HepG2 (cell line): Measurements from ENCODE around the gene LIM2. TPM values are rescaled to one million over a fixed set of nuclear protein-coding genes. Genes with fewer than 3 reads are reported as not detected.

Experiments used
- ATM ChIP-seq: fragments of 450-650 bp; IDR thresholded peaks from 2 replicates; pipeline ENCODE4 v1.7.1; 2017; ENCODE audit warnings: mild to moderate bottlenecking, borderline replicate concordance
- BCLAF1 ChIP-seq: fragments of 450-650 bp; IDR thresholded peaks from 2 replicates; pipeline ENCODE4 v1.6.1; 2017; ENCODE audit warnings: mild to moderate bottlenecking
- CENPT ChIP-seq: sonication (generic); formaldehyde crosslinking; IDR thresholded peaks from 2 replicates; pipeline ENCODE4 v1.8.0; 2022; ENCODE audit warnings: low read depth, mild to moderate bottlenecking, moderate library complexity, missing genetic modification reagents
- HNRNPUL1 ChIP-seq: fragments of 200-400 bp; formaldehyde crosslinking; IDR thresholded peaks from 2 replicates; pipeline ENCODE4 v1.6.1; 2017; ENCODE audit warnings: low read depth, mild to moderate bottlenecking, low read length, moderate library complexity
- PAXIP1 ChIP-seq: sonication (generic); formaldehyde crosslinking; conservative IDR thresholded peaks from 2 replicates; pipeline ENCODE4 v1.4.0; 2020; ENCODE audit warnings: mild to moderate bottlenecking, missing genetic modification reagents, moderate library complexity
- RERE ChIP-seq: IDR thresholded peaks from 2 replicates; pipeline ENCODE4 v1.6.1; 2016; ENCODE audit warnings: low read depth, missing genetic modification reagents, missing compliant biosample characterization
- SMYD3 ChIP-seq: sonication (generic); formaldehyde crosslinking; IDR thresholded peaks from 2 replicates; pipeline ENCODE4 v1.8.1; 2023; ENCODE audit warnings: mild to moderate bottlenecking, missing genetic modification reagents
- TEAD3 ChIP-seq: optimal IDR thresholded peaks from 2 replicates; pipeline ENCODE3; 2016; ENCODE audit warnings: borderline replicate concordance
- ZBTB10 ChIP-seq: sonication (generic); formaldehyde crosslinking; IDR thresholded peaks from 2 replicates; pipeline ENCODE4 v1.4.0; 2020; ENCODE audit warnings: missing genetic modification reagents, borderline replicate concordance
- ZNF20 ChIP-seq: sonication (generic); formaldehyde crosslinking; IDR thresholded peaks from 2 replicates; pipeline ENCODE4 v1.4.0; 2020; ENCODE audit warnings: mild to moderate bottlenecking, moderate library complexity, missing genetic modification reagents
- ZNF24 ChIP-seq: fragments of 450-650 bp; IDR thresholded peaks from 2 replicates; pipeline ENCODE4 v1.6.1; 2017; ENCODE audit warnings: antibody characterized with exemption, mild to moderate bottlenecking
- ZNF317 ChIP-seq: sonication (generic); formaldehyde crosslinking; IDR thresholded peaks from 2 replicates; pipeline ENCODE4 v1.5.0; 2020; ENCODE audit warnings: mild to moderate bottlenecking, missing genetic modification reagents
- ZNF704 ChIP-seq: sonication (generic); formaldehyde crosslinking; IDR thresholded peaks from 2 replicates; pipeline ENCODE4 v1.8.1; 2023; ENCODE audit warnings: mild to moderate bottlenecking, inconsistent platforms, moderate library complexity, missing genetic modification reagents, borderline replicate concordance
- ZNF761 ChIP-seq: sonication (generic); formaldehyde crosslinking; conservative IDR thresholded peaks from 2 replicates; pipeline ENCODE4 v1.4.0; 2020; ENCODE audit warnings: mild to moderate bottlenecking, missing genetic modification reagents
- polyA plus RNA-seq, 8 experiments: library from polyadenylated mRNA; depleted of rRNA in 3 of 8; stranded (reverse) in 7 of 8; unstranded in 1 of 8; fragments of >200 nt; fragmentation: Illumina TruSeq in 4 of 8; extraction: Trizol in 4 of 8; gene quantifications; 2 replicates each; pipeline versions ENCODE4 v1.2.1 to v1.2.3, GENCODE V29; 2011 to 2016; ENCODE audit warnings: low read depth in 4 of 8, missing spikeins in 1 of 8, mixed read lengths in 1 of 8; ENCODE audit not compliant: insufficient read depth in 1 of 8
- total RNA-seq, 5 experiments: library from RNA; depleted of rRNA; stranded (reverse); fragments of >200 nt; fragmentation: Illumina TruSeq; extraction: Trizol; gene quantifications; 2 replicates each; pipeline ENCODE4 v1.2.3, GENCODE V29; 2016; ENCODE audit warnings: low read depth in 1 of 5

LIM2 gene
- total and polyA plus RNA-seq, 2 of the 13 experiments (the other 11 are each of a cell fraction or from before 2014, with no cell fraction given): 1.3 TPM; not detected in 1

- peak; percentile 43; the same call in 1 of the 2 replicates for TF ChIP-seq RERE (CRISPR knock-in tag)
- no peak for TF ChIP-seq ZNF704 (CRISPR knock-in tag)
- TF ChIP-seq CENPT (CRISPR knock-in tag): no peak
- no peak for TF ChIP-seq ZBTB10 (CRISPR knock-in tag)
- TF ChIP-seq PAXIP1 (CRISPR knock-in tag): peak; percentile 87
- no peak for TF ChIP-seq ZNF20 (CRISPR knock-in tag)
- no peak for TF ChIP-seq BCLAF1
- no peak for TF ChIP-seq ZNF24
- peak; percentile 21; the same call in 1 of the 2 replicates for TF ChIP-seq SMYD3
- TF ChIP-seq ZNF761 (CRISPR knock-in tag): no peak
- TF ChIP-seq ZNF317: no peak
- TF ChIP-seq TEAD3: peak; percentile 47
- no peak for TF ChIP-seq HNRNPUL1
- no peak for TF ChIP-seq ATM
Measured at GRCh38 chr19:51354742-51355148, 33.0 kb downstream of the LIM2 start (continued).
